ENCODE data around the gene ZPBP. TPM values are rescaled to one million over a fixed set of nuclear protein-coding genes. Genes with fewer than 3 reads are reported as not detected.

The ZPBP gene
- total RNA-seq, 1 donor from 2014 or later = not detected

DNA sequence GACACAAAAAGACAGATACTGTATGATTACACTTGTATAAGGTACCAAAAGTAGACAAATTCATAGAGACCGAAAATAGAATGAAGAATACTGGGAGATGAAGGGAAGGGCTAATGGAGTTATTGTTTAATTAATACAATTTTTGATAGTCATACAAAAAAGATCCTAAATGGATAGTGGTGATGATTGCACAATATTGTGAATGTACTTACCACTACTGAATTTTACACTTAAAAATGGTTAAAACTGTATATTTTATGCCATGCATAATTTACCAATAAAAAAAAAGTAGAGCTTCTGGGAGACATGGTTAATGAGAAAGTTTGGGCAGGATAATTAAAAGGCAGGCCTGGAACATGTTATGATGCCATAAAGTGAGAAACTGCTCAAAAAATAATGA lies 119.0 kb downstream of the ZPBP start:
- no peak for DNase-seq (ENCODE audit: low read depth)
- TF ChIP-seq, protein P1, sequence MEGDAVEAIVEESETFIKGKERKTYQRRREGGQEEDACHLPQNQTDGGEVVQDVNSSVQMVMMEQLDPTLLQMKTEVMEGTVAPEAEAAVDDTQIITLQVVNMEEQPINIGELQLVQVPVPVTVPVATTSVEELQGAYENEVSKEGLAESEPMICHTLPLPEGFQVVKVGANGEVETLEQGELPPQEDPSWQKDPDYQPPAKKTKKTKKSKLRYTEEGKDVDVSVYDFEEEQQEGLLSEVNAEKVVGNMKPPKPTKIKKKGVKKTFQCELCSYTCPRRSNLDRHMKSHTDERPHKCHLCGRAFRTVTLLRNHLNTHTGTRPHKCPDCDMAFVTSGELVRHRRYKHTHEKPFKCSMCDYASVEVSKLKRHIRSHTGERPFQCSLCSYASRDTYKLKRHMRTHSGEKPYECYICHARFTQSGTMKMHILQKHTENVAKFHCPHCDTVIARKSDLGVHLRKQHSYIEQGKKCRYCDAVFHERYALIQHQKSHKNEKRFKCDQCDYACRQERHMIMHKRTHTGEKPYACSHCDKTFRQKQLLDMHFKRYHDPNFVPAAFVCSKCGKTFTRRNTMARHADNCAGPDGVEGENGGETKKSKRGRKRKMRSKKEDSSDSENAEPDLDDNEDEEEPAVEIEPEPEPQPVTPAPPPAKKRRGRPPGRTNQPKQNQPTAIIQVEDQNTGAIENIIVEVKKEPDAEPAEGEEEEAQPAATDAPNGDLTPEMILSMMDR (IDR thresholded peaks at IDR 0.05; ENCODE audit: insufficient read depth, low read depth, low read length) = no peak
- no peak for TF ChIP-seq EZH2 (IDR thresholded peaks at IDR 0.05; ENCODE audit: insufficient read depth, low read length)

DNA sequence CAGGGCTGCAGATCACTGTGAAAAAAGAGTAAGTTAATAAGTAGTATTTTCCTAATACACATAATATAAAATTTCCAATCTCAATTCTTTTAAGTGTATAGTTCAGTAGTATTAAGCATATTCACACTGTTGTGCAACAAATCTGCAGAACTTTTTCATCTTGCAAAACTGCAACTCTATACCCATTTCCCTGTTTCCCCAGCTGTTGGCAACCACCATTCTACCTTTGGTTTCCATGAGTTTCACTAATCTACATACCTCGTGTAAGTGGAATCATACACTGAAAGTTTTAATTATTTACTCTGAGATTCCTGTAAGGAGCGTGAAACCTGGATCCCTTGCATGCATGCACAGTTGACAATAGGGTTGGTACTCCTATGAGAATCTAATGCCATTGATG lies 155.4 kb downstream of the ZPBP start:
- H3K4me1 ChIP-seq (ENCODE audit: insufficient read depth, low read length) = no peaks in the 10 kb centered on the region
- no peak for FAIRE-seq
- H3K4me2 ChIP-seq (ENCODE audit: low read length) = no peak overlapping the region
- Mint-ChIP-seq H3K4me1 (ENCODE audit: low read depth, unreplicated experiment) (no peaks in the 10 kb centered on the region), H3K4me3 (ENCODE audit: unreplicated experiment) (no peak overlapping the region), H3K27me3 (ENCODE audit: low read depth, unreplicated experiment) (no peaks in the 10 kb centered on the region), H3K9me3 (ENCODE audit: unreplicated experiment) (peaks cover 5% of the 10 kb centered on the region), H3K27ac (ENCODE audit: unreplicated experiment) (no peak overlapping the region), H3K36me3 (ENCODE audit: low read depth, unreplicated experiment) (no peaks in the 10 kb centered on the region)
- TF ChIP-seq, protein P1 (IDR thresholded peaks at IDR 0.05; ENCODE audit: insufficient read depth, low read depth, low read length) = no peak
- no peak for TF ChIP-seq EZH2 (IDR thresholded peaks at IDR 0.05; ENCODE audit: insufficient read depth, low read length)
- no peaks in the 10 kb centered on the region for H3K79me2 ChIP-seq (ENCODE audit: insufficient read depth, low read length)
- H3K27ac ChIP-seq (ENCODE audit: low read depth, low read length) = no peak overlapping the region
- DNase-seq (ENCODE audit: low read depth) = no peak
- no peaks in the 10 kb centered on the region for H3K27me3 ChIP-seq (ENCODE audit: insufficient read depth, low read length)
- no peaks in the 10 kb centered on the region for H3K9me3 ChIP-seq (ENCODE audit: insufficient read depth, low read depth, low read length)
- no peaks in the 10 kb centered on the region for H3K36me3 ChIP-seq (ENCODE audit: insufficient read depth, low read length)
- no peak overlapping the region for H3K9ac ChIP-seq (ENCODE audit: low read length)
- H3K4me3 ChIP-seq (ENCODE audit: insufficient read depth, low read depth, low read length) = no peak overlapping the region
- H4K20me1 ChIP-seq (ENCODE audit: insufficient read depth, low read length) = no peaks in the 10 kb centered on the region
- H2AFZ ChIP-seq (ENCODE audit: low read depth, low read length) = no peak overlapping the region

More for the DNA sequence above, 119.0 kb downstream of the ZPBP start:
- no peak overlapping the region for H3K4me2 ChIP-seq (ENCODE audit: low read length)
- H3K4me3 ChIP-seq (ENCODE audit: insufficient read depth, low read depth, low read length) = no peak overlapping the region
- Mint-ChIP-seq H3K27ac (ENCODE audit: unreplicated experiment) (no peak overlapping the region), H3K9me3 (ENCODE audit: unreplicated experiment) (no peaks in the 10 kb centered on the region), H3K4me3 (ENCODE audit: unreplicated experiment) (no peak overlapping the region), H3K4me1 (ENCODE audit: low read depth, unreplicated experiment) (no peaks in the 10 kb centered on the region), H3K27me3 (ENCODE audit: low read depth, unreplicated experiment) (no peaks in the 10 kb centered on the region), H3K36me3 (ENCODE audit: low read depth, unreplicated experiment) (no peaks in the 10 kb centered on the region)
- H4K20me1 ChIP-seq (ENCODE audit: insufficient read depth, low read length) = no peaks in the 10 kb centered on the region
- no peaks in the 10 kb centered on the region for H3K27me3 ChIP-seq (ENCODE audit: insufficient read depth, low read length)
- no peak overlapping the region for H3K9ac ChIP-seq (ENCODE audit: low read length)
- no peaks in the 10 kb centered on the region for H3K79me2 ChIP-seq (ENCODE audit: insufficient read depth, low read length)
- H3K27ac ChIP-seq (ENCODE audit: low read depth, low read length) = no peak overlapping the region
- no peaks in the 10 kb centered on the region for H3K36me3 ChIP-seq (ENCODE audit: insufficient read depth, low read length)
- no peaks in the 10 kb centered on the region for H3K9me3 ChIP-seq (ENCODE audit: insufficient read depth, low read depth, low read length)
- no peak for FAIRE-seq
- no peaks in the 10 kb centered on the region for H3K4me1 ChIP-seq (ENCODE audit: insufficient read depth, low read length)
- H2AFZ ChIP-seq (ENCODE audit: low read depth, low read length) = no peak overlapping the region

DNA sequence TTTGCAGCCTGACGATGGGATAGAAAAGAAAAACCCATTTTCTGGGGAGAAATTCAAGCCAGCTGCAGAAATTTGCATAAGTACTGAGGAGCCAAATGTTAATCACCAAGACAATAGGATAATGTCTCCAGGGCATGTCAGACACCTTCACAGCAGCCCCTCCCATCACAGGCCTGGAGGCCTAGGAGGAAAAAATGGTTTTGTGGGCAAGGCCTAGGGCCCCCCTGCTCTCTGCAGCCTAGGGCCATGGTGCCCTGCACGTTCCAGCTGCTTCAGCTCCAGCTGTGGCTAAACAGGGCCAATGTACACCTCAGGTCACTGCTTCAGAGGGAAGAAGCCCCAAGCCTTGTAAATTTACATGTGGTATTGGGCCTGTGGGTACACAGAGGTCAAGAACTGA lies 161.4 kb downstream of the ZPBP start:
- H3K27ac ChIP-seq (ENCODE audit: low read depth, low read length) = no peak overlapping the region
- no peaks in the 10 kb centered on the region for H3K27me3 ChIP-seq (ENCODE audit: insufficient read depth, low read length)
- H3K36me3 Mint-ChIP-seq (ENCODE audit: low read depth, unreplicated experiment) = no peaks in the 10 kb centered on the region
- H3K27me3 Mint-ChIP-seq (ENCODE audit: low read depth, unreplicated experiment) = no peaks in the 10 kb centered on the region
- H3K4me1 ChIP-seq (ENCODE audit: insufficient read depth, low read length) = no peaks in the 10 kb centered on the region
- H4K20me1 ChIP-seq (ENCODE audit: insufficient read depth, low read length) = no peaks in the 10 kb centered on the region
- no peak overlapping the region for H3K4me2 ChIP-seq (ENCODE audit: low read length)
- no peak for FAIRE-seq
- H3K9me3 ChIP-seq (ENCODE audit: insufficient read depth, low read depth, low read length) = peaks cover 3% of the 10 kb centered on the region
- H2AFZ ChIP-seq (ENCODE audit: low read depth, low read length) = no peak overlapping the region
- no peak overlapping the region for H3K9ac ChIP-seq (ENCODE audit: low read length)
- TF ChIP-seq, protein P1 (IDR thresholded peaks at IDR 0.05; ENCODE audit: insufficient read depth, low read depth, low read length) = no peak
- TF ChIP-seq EZH2 (IDR thresholded peaks at IDR 0.05; ENCODE audit: insufficient read depth, low read length) = no peak
- H3K4me3 Mint-ChIP-seq (ENCODE audit: unreplicated experiment) = no peak overlapping the region
- peaks cover 14% of the 10 kb centered on the region for H3K9me3 Mint-ChIP-seq (ENCODE audit: unreplicated experiment)
- no peaks in the 10 kb centered on the region for H3K79me2 ChIP-seq (ENCODE audit: insufficient read depth, low read length)
- H3K27ac Mint-ChIP-seq (ENCODE audit: unreplicated experiment) = no peak overlapping the region
- no peak for DNase-seq (ENCODE audit: low read depth)
- no peaks in the 10 kb centered on the region for H3K36me3 ChIP-seq (ENCODE audit: insufficient read depth, low read length)
- H3K4me1 Mint-ChIP-seq (ENCODE audit: low read depth, unreplicated experiment) = no peaks in the 10 kb centered on the region
- H3K4me3 ChIP-seq (ENCODE audit: insufficient read depth, low read depth, low read length) = no peak overlapping the region
